Hematopoietic multipotent progenitor cell treated with erythropoietin and hydrocortisone succinate and interleukin-3 and kit ligand, for 4 days (in vitro differentiated cells): ENCODE data around the gene AP3S2.

Source experiments
- DNase-seq: peaks from one replicate; pipeline ENCODE4 v3.0.0-alpha.2; 2015

The AP3S2 gene

DNA sequence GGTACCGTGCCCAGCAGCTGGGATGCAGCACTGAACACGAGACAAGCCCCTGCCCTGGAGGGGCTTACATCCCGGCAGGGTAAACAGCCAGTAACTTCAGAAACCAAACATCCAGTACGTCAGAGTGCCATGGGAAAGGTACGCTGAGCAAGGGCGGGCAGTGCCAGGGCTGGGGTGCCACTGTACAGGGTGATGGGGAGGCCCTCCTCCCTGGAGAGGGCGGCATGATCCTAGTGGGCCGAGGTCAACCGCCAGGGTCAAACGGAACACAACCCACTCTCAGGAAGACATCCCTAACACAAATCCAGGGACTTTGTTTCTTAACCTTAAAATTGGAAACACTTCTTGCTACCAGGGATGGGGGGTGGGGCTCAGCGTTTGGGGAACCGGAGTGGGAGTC, 63.2 kb downstream of the AP3S2 start:
- no peak for DNase-seq

DNA sequence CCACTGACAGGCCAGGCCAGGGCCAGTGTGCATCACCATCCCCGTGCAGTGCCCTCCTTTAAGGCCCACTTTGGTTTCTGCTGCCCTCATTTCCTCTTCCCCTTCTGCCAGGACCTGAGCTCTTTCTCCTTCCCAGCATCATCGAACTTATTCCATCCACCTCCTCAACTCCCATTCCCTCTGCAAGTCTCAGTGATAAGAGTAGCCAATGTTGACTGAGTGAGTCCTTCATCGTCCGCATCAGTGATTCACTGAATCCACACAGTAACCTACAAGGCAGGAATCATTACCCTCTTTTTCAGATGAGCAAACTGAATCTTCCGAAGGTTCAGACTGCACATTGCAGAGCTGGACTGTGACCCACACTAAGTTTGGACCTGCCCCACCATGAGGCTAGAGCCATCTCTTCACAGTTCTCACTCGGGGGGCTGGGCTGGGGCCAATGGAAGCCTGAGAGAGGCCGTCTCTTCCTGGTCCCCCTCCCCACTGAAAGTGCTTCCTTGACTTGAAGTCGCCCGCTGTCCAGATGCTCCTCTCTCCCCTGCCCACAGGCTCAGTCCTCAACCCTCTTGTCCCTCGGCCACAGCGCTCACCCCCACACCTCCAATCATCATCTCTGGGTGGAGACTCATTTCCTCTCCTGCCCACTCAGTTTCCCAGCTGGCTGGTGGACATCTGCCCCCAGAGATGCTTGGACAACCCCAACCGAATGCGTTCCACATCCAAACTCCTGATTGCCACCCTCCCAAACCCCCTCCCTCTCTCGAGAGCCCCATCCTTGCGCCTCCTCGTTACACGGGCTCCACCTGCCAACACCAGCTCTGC, 64.0 kb downstream of the AP3S2 start:
- DNase-seq: no peak

DNA sequence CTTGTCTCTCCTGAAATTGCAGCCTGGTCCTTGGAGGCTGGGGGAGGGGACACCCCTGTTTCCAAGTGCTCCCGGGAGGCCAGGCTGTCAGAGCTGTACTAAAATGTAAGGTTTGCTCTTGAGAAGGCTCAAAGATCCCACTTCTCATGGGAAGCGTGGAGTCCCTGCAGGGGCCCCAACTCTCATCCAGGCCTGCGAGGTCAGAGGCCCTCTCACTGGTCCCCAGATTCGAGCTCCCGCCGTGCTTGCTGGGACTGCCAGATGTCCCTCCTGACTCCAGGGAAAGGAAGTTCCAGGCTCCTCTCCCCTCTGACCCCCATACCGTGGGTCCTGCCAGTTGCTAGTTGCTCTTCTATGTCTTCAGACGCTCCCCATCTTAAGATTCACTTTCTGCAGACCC, 64.6 kb downstream of the AP3S2 start:
- no peak for DNase-seq

DNA sequence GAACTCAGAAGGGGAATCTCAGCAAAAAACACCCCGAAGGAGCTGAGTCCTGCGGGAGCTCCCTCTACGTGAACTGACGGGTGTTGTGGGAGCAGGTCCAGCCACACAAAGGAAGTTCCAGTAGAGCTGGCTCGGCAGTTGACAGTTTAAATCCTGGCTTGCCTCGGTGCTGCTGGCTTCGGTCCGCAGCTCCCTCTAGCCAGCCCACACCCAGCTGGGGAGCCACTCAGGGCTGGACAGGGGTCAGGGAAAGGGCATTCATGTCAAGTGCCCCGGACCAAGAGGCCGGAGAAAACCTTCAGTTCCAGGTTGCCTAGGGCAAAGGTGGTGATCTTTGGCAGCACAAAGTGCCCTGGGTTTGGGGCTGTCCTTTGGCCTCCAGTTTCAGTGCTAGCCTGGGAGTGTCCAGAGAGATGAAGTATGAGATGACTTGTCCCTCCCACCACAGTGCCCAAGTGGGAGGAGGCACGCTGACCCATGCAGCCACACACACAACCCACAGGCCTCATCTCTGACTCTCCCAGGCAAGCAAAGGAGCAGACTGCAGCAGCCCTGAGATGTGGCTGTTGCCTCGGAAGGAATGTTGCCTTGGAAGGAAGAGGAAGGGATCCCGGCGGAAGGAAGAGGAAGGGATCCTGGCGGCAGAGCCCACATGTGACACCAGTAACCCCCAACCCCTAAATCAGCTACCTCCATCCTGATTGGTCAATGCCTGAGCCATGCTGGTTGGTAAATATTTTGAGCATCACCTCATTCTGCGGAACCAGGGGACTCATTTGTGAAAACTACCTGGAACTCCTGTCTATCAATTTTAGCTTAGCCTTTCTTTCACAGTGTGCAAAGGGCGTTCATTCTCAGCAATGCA, 65.3 kb downstream of the AP3S2 start:
- DNase-seq: no peak

DNA sequence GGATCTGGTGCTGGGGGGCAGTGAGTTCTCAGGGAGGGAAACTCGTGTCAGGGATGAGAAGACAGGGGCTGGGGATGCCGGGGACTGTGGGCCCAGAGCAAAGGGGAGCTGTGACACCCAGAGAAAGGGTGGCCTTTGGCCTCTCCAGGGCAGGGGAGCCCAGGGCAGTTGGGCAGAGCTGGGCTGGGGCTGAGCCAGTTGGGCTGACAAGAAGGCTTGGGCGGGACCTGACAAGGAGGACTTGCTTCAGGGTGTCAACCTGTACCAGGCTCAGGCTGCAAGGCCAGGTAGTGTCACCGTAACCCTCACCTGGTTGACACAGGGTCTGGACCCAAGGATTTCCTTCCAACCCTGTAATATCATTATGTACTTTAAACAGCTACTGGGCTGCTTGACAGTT, 66.0 kb downstream of the AP3S2 start:
- no peak for DNase-seq

DNA sequence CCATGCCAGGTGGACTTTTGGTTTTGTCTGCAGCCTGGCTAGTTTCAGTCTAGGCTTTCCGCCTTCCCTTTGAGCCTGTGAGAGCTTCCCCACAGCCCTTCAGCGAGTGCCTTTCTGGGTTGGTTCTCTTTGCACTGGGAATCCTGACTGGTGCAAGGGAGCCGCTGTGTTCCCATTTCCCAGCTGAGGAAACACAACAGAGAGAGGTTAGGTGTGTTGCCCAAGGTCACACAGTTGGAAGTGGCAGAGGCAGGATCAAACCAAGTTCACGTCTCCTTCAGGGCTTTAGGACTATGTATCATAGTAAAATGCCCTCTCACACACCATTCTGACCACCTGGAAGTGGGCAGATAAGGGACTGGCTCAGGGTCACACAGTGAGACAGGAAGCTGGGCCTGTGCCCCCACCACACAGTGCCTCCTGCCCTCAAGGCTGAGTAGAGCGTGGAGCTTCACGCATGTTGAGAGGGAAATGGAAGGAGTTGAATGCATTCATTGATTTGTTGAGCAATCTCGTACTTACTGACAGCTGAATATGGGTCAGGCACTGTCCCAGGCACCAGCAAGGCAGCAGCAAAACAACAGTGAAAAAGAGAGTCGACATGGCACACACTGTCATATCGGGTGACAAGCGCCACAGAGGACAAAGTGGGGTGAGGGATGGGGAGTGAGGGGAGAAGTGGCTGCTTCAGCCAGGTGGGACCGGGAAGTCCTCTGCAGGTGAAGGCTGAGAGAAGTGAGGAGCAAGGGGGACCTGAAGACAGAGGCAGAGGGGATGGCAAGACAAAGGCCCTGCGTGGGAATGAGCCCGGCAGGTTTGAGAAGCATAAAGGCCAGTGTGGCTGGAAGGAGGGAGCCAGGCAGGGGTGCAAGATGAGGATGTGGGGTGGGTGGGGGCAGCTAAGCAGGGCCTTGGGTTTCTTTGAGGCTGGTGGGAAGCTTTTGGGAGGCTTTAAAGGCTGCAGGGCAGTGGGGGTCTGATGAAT, 66.8 kb downstream of the AP3S2 start:
- DNase-seq: peak; percentile 67

DNA sequence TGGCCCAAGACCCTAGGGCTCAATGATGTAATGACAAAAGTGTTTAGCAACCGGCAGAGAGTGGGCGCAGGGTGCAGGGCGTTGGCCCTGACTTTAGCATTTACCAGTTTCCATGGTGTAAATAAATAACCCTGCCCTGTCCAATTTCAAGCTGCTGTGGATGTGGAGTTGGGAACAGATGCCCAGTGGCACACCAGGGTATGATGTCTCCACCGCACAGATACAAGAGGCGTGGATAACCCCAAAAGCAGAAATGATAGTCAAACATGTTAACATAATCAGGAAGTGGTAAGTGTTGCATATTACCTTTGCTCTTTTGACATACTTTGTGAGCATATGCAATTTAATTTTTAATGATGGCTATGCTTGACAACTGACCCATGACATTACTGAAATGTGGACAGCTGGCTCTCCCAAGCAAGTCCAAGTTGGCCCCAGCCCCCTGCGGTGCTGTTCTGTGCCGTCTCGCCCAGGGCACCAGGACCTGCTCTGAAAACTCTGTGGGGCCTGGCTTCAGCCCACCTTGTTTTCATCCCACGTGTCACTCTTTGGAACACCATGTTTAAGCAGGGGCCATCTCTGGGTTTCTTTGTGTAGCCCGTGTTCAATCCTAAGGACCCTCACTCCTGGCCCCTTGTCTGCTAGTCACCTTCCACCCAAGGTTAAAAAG, 68.4 kb downstream of the AP3S2 start:
- peak; percentile 78 for DNase-seq

DNA sequence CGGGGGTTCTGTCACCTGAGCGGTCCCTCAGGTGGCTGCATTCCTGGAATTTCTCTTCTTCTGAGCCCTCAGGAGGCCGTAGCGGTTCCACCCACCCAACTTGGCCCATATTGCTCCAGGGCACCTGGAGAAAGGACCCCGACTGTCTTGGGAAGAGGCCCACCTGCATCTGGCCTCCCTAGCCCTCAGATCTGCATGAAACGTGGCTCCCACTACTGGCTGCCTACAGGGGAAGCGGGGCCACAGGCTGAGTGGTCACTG, 69.3 kb downstream of the AP3S2 start:
- DNase-seq: no peak

DNA sequence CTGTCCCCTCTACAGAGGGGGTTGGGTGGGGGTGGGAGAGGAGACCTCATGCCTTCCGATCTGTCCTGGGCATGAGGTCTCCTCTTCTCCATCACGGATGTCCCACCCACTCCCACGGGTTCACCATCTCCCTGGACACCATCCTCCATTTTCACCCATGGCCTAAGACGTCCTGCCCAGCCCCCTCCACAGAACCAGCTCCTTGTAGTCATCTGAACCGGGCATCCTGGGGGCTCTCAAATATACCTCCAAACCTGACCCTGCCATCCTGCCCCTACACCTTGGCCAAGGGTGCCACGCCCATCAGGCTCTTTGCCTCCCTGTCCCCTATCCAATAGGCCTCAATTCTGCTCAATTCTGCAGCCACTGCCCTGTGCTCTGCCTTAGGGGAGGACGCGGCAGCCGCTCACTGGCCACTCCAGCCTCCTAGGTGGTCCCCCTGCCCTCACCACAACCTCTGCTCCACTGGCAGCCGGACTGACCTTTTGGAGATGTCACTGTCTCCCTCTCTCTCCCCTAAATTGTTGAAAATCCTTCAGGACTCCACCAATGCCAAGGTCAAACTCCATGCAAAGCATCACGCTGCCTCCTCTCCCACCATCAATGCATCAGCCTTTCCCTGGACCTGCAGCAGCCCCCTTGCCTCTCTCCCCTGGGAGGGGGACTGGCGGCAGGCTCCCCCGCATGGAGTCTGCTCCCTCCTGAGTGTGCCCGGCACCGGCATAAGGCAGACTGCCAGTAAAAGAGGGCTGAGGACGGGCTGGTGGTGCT, 69.8 kb downstream of the AP3S2 start:
- DNase-seq: no peak

DNA sequence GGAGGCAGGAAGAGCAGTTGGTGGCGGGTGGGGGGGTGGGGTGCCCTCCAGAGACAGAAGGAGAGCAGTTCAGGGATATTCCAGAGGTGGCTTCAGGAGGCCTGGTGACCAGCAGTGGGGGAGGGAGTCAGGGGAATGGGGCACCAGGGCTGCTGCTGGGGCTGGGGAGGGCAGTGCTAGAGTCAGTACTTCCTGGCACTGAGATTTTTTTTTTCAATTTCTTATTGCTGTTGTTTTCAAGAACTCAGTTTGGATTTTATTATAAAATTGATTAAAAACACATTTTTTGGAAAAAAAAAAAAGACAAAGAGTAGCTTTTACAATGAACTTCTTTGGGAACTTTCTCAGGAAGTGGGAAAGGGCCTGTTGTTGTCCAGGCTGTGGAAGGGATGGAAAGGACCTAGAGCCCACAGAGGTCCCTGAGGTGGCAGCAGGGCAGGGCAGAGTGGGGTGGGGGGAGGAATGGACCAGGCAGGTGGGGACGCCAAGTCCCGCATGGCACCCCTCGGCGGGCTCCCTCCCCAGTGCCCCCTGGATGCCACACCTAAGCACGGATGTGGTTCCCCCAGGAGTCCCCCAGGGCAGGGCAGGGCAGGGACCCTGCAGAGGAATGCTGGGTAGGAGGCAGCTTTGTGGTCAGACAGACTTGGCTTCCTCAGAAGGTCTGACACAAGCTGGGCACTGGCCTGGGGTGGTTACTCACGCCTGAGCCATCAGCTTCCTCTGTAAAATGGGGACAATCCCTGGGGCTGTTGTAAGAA, 70.7 kb downstream of the AP3S2 start:
- DNase-seq: no peak

DNA sequence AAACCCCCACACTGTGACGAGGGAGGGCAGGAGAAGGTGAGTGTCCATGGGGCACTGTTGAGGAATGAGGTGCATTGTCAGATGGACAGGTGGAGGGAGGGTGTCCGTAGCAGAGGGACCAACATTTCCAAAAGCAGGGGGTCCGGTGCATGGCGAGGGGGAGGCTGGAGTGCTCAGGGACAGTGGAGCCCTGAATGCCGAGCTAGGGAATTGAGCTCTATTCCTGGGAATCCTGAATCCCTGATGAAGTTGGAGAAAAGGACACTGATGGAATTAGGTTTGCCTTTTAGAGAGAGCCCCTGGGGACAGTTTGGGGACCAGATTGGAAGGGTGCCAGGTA, 71.2 kb downstream of the AP3S2 start:
- no peak for DNase-seq

DNA sequence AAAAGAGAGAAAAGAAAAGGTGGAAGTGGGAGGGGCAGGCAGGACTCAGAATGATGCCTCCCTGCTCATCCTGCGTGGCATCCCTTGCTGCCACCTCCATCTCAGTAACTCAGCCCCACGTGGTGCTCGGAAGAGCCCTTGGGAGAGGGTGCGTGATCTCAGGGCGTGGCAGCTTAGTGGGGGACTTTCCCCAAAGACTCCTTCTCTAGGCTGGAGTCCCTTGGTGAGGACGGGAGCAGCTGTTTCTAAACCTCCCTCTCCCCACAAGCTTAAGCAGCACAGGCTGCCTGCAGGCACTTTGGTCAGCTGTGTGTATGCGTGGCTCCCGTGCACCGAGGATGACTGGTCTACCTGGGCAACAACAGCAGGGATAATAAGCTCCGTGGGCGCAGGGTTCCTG, 71.8 kb downstream of the AP3S2 start:
- no peak for DNase-seq

DNA sequence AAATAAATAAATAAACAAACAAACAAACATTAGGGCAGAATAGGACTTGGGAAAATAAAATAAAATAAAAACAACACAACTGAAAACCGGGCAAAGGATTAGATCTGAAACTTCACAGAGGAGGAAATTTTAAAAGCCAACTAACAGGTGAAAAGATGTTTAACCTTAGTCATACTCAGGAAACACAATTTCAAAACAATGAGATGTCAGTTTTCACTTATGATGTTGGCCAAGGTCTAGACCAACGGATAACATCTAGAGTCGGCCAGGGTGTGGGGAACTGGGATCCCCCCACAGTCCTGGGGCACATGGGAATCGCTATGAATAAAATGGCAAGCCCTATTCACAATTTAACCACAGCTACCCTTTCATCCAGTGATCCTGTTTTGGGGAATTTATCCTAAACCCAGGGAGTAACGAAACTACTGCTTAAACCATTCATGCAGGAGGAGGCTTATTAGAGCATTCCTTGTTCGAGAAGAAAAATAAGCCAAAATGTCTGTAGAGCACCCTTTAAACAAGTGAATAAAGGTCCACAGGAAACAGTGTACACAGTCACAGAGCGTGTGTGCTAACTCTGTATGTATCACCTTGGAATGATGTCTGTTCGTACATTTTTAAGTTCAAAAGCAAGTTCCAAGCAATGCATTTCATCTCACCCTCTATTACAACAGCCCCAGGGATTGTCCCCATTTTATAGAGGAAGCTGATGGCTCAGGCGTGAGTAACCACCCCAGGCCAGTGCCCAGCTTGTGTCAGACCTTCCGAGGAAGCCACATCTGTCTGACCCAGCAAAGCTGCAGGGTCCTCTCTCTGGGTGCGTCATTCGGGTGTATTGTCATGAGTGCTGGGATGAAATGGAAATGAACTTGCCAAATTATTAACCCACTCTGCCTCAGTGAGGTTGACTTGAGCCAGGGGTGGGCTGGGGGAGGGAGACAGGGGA, 72.9 kb downstream of the AP3S2 start:
- DNase-seq: peak; percentile 74

DNA sequence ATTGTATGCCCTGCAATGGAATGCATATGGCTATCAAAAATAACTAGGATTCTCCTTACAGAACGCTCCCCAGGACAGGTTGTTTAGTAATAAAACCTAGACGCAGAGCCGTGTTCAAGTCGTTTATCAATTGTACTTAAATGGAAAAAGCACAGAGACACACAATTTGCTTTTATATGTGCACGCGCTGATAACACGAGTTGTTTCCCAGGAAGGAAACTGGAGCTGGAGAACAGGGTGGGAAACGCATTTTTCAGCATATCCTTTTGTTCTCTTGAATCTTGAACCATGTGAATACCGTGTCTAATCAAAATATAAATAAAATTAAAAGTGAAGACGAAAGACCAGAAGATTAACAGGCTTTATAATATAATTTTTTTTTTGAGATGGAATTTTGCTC, 75.5 kb downstream of the AP3S2 start:
- DNase-seq: no peak

DNA sequence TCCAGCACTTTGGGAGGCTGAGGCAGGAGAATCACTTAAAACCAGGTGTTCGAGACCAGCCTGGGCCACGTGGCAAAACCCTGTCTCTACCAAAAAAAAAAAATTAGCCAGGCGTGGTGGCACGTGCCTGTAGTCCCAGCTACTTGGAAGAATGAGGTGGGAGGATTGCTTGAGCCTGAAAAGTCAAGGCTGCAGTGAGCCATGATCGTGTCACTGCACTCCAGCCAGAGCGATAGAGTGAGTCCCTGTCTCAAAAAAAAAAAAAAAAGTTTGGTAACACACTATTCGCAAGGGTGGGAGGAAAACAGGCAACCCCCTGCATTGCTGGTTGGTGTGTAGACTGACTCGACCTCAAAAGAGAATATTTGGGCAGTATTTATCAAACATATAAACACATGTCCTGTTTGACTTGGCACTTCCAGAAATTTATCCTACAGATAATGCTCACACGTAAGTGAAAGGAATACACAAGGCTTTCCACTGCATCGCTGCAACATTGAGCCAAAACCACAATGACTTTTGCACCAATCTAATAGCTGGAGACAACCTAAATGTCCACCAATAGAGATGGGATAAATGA, 76.0 kb downstream of the AP3S2 start:
- DNase-seq: no peak

DNA sequence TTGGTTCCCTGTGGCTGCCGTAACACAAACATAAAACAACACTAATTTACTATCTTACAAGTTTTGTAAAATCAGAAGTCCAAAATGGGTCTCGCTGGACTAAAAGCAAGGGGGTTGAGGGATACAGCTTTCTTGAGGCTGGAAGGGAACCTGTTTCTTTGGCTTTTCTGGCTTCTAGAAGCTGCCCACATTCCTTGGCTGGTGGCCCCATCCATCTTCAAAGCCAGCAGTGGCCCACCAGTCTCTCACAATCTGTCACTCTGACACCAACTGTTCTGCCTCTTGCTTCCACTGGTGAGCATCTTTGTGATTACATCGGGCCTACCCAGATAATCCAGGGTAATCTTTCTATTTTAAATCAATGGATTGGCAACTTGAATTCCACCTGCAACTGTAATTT, 78.0 kb downstream of the AP3S2 start:
- no peak for DNase-seq

DNA sequence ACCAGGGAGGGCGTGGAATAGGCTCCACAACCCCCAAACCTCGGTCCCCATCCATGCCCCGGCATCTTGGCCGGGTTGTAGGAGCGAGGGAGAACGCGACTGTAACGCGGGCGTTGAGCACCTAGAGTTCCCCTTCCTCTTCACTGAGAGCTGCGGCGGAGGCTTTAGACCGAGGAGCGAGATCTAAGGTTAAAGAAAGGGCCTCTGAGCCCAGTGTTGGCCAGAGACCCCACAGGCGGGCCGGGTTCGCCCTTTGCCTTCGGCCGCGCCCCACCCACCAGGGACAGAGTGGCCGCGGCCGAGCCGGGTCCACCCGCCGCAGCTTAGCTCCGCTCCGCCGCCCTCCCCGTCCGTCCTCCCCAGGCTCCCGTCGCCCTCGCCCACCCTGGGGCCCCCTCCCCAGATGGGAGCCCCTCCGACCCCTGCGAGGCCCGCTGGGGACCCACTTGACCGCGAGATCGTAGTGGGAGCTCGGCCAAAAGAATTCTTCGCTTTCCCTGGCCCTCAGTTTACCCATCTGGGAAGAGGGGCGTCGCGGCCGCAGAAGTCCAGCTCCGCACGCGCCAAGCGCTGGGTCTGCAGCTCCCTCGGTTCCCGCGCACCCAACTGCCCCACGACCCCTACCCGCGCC, 79.6 kb downstream of the AP3S2 start:
- peak; percentile 69 for DNase-seq

DNA sequence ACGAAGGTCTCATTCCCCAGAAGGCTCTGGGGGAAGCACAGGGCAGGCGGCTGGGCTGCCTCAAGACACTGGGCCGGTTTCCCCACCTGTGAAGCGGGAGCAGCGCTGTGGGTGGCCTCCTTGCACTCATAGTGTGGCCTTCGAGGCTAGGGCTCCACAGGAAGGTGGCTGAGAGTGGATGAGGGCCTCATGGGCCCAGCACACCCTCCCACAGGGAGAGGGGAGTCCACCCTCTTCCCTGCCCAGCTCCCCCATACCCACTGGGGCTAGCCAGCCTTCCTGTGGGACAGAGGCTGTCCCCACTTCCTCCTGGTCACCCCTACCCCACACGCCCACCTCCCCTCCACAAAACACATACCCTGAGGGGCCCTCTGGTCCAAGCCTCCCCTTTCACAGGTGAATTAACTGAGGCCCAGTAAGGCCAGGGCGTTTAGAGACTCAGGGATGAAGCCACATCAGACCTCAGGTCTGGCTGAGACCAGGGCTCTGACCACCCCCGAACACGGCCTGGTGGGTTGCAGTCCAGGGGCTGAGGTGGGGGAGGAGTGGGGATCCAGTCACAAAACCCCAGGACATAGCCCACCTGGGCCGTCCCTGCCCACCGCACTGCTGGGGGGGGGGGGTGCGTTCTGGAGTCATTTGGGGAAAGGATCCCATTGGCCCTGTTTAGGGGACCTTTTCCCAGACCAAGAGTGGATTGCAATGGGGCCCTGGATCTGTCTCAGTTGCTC, 80.2 kb downstream of the AP3S2 start:
- DNase-seq: no peak
